HG02759 (cell line): ENCODE results near the gene RNF19B.

Experiments
- ATAC-seq: cut with Tn5 transposase; IDR thresholded peaks from one replicate; pipeline ENCODE4 v1.9.1; 2021; ENCODE audit warnings: mild to moderate bottlenecking, moderate library complexity; ENCODE audit not compliant: unreplicated experiment

The RNF19B gene

DNA sequence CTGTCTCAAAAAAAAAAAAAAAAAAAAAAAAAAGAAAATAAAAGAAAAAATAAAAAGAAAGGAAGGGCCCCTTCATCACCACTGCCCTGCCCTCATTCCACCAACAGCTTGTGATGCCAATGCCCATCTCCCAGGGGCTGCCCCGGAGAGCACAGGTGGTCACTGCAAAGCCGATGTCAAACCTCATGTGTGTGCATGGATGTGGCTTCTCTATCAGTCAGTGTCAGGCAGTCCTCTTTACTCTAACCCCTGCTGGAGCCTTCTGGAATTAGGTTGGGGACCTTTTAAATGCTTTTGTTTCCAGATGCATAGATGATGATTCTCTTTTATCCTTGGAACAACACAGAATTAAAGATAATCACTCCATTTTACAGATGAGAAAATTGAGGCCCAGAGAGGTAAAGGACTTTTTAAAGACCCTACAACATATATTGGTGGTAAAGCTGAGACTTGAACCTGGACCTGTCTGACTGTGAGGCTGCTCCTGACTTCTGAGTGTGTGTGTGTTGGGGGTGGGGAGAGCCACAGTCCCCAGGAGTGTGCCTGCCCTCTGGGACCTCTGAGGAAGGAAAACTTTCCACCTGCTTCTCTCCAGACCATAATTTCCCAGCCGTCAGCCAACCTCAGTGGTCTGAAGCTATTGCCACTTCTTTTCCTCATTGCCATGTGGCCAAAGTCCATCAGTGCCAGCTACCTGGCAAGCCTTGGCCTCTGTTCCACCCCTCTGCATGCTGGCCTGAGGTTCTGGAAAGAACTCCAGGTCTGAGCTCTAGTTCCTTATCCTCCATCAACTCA lies 60.4 kb downstream of the RNF19B start:
- ATAC-seq: no peak

GRCh38 chr1:32902535-32902920 lies 62.1 kb downstream of the RNF19B start:
- ATAC-seq: no peak

- no peak for ATAC-seq
Measured at GRCh38 chr1:32901823-32902534, 62.6 kb downstream of the RNF19B start.

- ATAC-seq: no peak
Measured at GRCh38 chr1:32900956-32901822, 63.4 kb downstream of the RNF19B start, which contains the start of gene TMEM54. TMEM54 (minus strand) TSS chr1:32901389; CDS start chr1:32901238, 151 bp downstream.

DNA sequence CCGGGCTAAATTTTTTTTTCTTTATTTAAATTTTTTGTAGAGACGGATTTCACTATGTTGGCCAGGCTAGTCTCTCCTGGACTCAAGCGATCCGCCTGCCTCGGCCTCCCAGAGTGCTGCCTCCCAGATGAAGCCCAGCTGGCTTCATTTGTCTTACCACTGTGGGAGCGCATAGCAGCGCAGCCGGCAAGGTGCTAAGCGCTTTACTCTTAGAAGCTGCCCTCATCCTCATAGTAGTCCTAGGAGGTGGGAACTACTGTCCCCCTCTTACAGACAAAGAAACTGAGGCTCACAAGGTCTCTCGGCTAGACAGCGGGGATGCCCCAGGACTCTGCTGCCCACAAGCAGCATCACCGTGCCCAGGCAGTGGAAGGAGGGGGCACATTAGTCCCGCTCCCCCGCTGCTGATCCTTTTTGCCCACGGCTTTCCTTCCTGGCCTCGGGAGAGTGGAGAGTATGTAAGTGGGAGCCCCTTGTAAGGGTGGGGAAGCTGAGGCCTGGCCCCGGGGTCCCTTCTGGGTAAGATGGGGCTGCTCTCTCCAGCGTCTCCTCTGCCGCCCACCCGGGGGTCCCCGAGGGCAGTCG lies 64.1 kb downstream of the RNF19B start:
- no peak for ATAC-seq

- no peak for ATAC-seq
Measured at GRCh38 chr1:32899586-32900296, 64.9 kb downstream of the RNF19B start.

- ATAC-seq: no peak
Measured at GRCh38 chr1:32898958-32899357, 65.7 kb downstream of the RNF19B start.

DNA sequence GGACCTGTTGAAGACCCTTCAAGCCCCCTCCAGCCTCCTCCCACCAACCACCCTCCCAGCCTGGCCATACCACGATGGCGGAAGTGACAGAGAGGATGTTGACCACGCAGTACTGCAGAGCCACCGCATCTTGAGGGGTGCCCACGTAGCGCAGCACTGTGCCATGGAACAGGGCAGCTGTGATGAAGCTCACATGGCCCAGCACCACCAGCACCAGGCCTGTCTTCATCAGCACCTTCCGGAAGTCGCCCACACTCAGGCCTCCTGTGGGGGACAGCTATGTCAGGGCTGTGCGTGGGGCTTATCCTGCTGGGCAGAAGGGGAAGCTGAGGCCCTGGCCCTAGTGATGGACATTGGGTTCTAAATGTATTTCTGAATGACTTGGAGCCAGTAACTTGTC lies 66.6 kb downstream of the RNF19B start:
- ATAC-seq: no peak

DNA sequence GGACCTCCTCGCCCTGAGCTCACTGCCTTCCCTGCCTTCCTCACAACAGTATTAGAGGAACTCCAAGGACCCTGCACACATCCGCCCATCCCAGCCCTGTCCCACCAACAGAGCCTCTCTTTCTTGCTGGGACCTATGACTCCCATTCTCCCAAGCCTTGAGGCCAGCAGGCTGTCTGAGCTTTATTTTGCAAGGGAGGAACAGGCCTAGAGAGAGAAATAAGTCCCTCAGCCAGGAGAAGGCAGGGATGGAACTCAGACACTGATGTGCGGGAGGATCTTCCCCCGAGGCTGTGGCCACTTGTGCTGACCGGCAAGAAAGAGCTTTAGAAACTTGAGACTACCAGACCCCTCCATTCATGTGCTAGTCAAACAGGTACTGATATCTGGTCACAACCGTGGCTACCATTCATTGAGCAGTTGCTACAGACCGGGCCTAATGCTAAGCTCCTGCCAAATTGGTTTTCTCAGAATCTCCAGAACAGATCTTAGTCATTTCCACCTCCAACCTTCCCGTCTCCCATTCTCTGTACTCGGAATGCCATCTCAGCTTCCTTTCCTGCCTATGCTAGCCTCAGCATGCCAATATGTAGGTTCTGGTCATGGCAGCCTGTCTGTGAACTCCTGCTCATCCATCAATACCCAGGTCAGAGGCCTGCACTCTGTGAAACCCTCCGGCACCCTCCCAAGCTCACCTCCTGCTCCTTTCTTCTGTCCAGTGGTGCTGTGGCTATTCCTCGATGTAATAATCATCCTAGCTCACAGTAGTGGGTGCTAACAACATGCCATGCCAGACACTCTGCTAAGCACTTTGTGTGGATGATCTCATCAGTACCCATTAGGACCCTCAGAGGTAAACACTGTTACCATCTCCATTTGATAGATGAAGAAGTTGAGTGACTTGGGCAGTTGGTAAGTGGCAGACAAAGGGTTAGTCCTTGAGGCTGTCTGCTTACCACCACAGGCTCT lies 67.2 kb downstream of the RNF19B start:
- ATAC-seq: no peak

- ATAC-seq: no peak
Measured at GRCh38 chr1:32896451-32896850, 68.2 kb downstream of the RNF19B start.

GRCh38 chr1:32895325-32896215 lies 69.0 kb downstream of the RNF19B start:
- ATAC-seq: no peak

DNA sequence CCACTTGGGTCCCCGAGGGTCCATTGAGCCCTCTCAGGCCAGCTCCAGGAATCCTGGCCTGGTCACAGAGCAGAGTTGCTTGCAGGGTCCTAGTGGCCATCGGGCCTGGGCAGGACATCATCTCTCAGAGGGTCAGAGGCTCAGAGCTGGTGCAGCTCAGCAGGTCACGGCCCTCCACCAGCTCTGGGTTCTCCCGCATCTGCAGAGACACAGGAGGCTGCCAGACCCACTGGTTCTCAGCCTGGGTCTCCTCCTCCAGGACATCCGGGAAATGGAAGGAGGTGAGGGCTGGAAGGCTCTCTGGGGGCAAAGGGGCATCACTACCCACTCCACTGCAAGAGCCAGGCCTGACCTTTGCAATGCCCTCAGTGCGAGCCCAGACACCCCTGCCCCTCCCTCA lies 69.9 kb downstream of the RNF19B start:
- ATAC-seq: no peak

- no peak for ATAC-seq
Measured at GRCh38 chr1:32894019-32894600, 70.5 kb downstream of the RNF19B start.

DNA sequence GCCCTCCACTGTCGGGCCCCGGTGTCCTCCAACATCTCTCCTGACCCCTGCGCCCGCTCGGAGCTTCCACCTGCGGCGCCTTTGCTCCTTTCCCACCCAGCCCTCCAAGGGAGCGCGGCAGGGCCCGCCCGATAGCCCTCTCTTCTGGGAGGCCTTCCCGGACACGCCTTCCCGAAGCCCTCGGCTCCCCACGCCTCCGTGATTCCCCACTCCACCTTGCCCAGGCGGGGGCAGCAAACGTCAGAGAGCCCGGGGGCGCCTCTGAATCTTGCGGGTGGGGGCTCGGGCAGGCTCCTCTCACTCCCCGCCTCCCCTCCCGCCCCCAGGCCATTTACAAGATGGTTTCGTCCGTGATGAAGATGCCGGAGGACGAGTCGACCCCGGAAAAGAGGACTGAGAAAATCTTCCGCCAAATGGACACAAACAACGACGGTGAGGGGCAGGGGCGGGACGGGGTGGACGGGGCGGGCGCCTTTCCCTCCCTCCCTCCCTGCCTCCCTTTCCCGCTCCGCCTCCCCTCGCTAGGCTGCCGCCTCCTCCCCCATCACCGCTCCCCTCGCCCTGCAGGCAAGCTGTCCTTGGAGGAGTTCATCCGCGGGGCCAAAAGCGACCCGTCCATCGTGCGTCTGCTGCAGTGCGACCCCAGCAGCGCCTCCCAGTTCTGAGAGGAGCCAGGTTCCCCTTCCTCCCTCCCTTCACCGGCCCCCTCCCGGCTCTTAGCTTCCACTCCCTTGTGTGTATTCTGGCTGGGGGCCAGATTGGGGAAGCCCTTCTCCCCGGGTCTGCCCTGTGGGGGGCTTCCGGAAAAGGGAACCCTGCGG lies 71.2 kb downstream of the RNF19B start:
- no peak for ATAC-seq

- no peak for ATAC-seq
Measured at GRCh38 chr1:32892368-32893197, 72.0 kb downstream of the RNF19B start.

- ATAC-seq: no peak
Measured at GRCh38 chr1:32891630-32892029, 73.0 kb downstream of the RNF19B start.
